Measurements from ENCODE around the gene S100B.
"Not testable (repeated sequence)": the region's sequence is repeated elsewhere in the genome, so short reads cannot be mapped to it uniquely, and the experiment has no call there.

The S100B gene

DNA sequence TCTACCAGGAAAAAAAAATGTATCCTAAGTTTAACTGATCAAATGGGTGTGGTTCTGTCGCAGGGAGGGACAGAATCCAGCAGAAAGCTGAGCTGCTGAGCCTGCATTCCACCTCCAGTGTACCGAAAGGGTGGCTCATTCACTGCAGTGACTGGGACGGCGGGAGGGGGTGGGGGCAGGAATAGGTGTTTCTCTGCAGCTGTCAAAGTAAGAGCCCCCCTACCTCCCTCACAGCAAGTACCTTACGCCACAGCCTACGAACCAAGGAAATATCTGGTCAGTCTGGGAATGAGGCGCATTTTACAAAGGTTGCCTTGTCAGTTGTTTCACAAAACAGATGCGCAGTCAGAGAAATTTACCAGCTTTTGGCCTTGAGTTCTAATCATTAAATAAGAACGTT is 1.7 kb downstream of the S100B start:
- no peaks in the 10 kb centered on the region for H3K36me3 ChIP-seq (replicated peaks)
- no peak for DNase-seq (ENCODE audit: low spot score in 2 of 2)
- in situ Hi-C loops (cut with MboI; ENCODE audit: low sequenced_read_pairs): no loop called here
- H3K27me3 ChIP-seq (ENCODE audit: low read depth): no peaks in the 10 kb centered on the region
- peaks cover 6% of the 10 kb centered on the region for H3K4me1 ChIP-seq
- no peak overlapping the region for H3K4me3 ChIP-seq
- no peaks in the 10 kb centered on the region for H3K9me3 ChIP-seq

DNA sequence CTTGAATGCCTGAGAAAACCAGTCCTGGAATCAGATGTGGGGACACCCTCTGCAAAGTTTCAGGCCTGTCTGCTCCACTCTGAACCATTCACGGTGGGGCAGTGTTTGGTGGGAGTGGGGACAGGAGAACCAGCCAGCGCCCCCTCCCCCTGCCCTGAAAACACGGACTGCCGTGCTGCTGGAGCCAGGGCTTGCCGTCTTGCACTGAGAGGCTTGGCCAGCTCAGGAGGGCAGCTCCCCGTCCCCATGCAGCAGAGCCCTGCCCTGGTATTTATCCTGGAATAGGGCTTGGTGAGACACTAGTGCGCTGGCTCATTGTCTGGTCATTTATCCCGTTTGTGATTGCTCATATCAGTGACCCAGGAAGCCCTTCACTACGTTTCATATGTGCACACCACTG is 3.9 kb downstream of the S100B start:
- peaks cover 6% of the 10 kb centered on the region for H3K4me1 ChIP-seq
- no peak overlapping the region for H3K4me3 ChIP-seq
- in situ Hi-C loops (cut with MboI; ENCODE audit: low sequenced_read_pairs): no loop called here
- no peak for DNase-seq (ENCODE audit: low spot score in 2 of 2)
- no peaks in the 10 kb centered on the region for H3K9me3 ChIP-seq
- H3K27me3 ChIP-seq (ENCODE audit: low read depth): no peaks in the 10 kb centered on the region
- no peaks in the 10 kb centered on the region for H3K36me3 ChIP-seq (replicated peaks)

DNA sequence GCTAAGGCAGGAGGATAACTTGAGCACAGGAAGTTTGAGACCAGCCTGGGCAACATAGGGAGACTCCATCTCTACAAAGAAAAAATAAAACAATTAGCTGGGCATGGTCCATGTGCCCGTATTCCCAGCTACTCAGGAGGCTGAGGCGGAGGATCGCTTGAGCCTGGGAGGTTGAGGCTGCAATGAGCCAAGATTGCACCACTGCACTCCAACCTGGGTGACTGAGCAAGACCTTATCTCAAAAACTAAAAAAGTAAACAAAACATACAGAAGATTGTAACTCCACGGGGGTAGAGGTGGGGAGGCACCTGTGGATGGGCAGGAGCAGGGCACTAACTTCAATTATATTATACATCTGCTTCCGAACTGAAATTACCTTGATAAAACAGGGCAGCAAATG is 4.6 kb downstream of the S100B start:
- no peaks in the 10 kb centered on the region for H3K36me3 ChIP-seq (replicated peaks)
- H3K9me3 ChIP-seq: no peaks in the 10 kb centered on the region
- in situ Hi-C loops (cut with MboI; ENCODE audit: low sequenced_read_pairs): no loop called here
- H3K27me3 ChIP-seq (ENCODE audit: low read depth): no peaks in the 10 kb centered on the region
- H3K4me1 ChIP-seq: peaks cover 6% of the 10 kb centered on the region
- no peak for DNase-seq (ENCODE audit: low spot score in 2 of 2)
- no peak overlapping the region for H3K4me3 ChIP-seq

DNA sequence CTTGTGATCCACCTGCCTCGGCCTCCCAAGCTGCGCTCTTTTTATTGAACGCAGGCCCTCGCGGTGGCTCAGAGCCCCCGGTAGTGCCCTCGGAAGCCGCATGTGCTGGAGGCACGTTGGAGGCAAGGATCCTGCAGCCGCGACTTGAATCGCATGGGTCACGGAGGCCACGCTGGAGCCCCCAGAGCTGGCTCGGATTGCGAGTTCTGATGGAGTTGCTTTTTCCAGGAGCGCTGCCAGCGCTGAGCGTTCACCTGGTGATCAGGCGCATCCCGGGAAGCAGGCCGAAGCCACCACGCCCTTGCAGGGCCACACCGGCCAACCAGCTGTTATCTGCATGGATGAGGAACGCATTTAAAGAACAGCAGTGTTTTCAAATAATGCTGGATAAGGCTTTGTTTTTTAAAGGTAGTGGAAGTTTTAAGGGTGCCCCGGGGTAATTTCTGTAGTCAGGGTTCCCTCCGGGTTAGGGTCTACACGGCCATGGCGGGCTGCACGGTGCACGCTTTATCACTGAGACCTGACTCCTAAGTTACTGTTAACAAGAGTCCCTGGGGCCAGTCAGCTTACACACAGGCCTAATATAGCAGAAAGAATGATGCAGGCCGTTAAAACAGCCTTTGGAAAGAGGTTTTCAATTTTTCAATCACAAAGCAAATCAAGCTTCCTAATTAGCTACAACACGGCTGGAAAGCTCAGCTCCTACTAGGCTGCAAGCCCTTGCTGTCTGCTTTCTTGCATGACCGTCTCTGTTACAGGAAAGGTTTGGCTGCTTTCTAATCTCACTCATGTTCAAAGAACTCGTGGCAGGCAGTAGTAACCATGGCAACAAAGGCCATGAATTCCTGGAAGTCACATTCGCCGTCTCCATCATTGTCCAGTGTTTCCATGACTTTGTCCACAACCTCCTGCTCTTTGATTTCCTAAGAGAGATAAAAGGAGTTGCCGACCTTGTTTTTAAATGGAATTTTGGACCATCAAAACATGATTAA is 6.0 kb downstream of the S100B start:
- in situ Hi-C loops (cut with MboI; ENCODE audit: low sequenced_read_pairs): no loop called here
- DNase-seq (ENCODE audit: low spot score in 2 of 2): peak; percentile 9 to 32
- peaks cover 6% of the 10 kb centered on the region for H3K4me1 ChIP-seq

DNA sequence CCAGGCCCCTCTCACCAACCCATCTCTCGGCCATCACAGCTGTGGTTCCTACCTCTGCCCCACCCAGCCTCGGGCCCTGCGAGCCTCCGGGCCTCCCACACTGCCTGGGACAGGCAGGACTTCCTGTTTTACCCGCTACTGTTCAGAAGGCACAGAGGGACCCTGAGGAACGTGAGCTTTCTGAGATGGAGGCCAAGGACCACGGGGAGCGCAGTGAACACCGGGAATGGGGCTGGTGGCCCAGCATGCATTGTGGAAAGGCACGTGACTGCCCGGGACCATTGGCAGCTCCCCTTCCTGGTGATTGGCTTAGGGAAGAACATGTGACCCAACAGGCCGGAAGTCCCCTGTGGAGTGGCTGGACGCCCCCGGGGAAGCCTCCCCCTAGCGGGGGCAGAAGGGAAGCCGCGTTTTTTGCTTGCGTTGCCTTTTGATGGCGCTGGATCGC is 7.0 kb downstream of the S100B start:
- H3K4me1 ChIP-seq: peaks cover 6% of the 10 kb centered on the region
- peaks cover 3% of the 10 kb centered on the region; the same call in 1 of the 2 replicates for H3K9me3 ChIP-seq
- in situ Hi-C loops (cut with MboI; ENCODE audit: low sequenced_read_pairs): no loop called here
- H3K36me3 ChIP-seq (replicated peaks): no peaks in the 10 kb centered on the region
- DNase-seq (ENCODE audit: low spot score in 2 of 2): no peak
- no peaks in the 10 kb centered on the region for H3K27me3 ChIP-seq (ENCODE audit: low read depth)
- no peak overlapping the region for H3K4me3 ChIP-seq

More for the DNA sequence above, 6.0 kb downstream of the S100B start:
- no peaks in the 10 kb centered on the region for H3K27me3 ChIP-seq (ENCODE audit: low read depth)
- H3K36me3 ChIP-seq (replicated peaks): no peaks in the 10 kb centered on the region
- H3K9me3 ChIP-seq: peaks cover 3% of the 10 kb centered on the region; the same call in 1 of the 2 replicates
- H3K4me3 ChIP-seq: no peak overlapping the region

DNA sequence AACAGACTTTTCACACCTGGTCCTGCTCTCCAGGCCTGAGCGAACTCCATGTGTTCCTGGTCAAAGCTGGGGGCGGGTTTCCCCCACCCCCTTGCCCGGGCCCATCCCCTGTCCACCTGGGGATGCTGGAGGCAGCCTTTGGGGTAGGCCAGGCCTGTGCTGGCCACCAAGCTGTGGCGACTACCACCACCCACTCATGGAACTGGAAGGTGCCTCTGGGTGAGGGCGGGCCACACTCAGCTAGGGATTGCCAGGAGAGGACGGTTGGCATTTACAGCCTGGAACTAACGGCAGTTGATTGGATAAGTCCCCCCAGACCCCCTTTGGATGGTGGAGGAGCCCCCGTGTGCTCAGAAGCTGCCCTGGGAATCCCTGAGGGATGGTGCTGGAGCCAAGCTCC is 7.9 kb downstream of the S100B start:
- Histone ChIP-seq H3K4me1 (peaks cover 3% of the 10 kb centered on the region), H3K27me3 (ENCODE audit: low read depth) (no peaks in the 10 kb centered on the region), H3K36me3 (replicated peaks) (no peaks in the 10 kb centered on the region), H3K4me3 (no peak overlapping the region), H3K9me3 (peaks cover 3% of the 10 kb centered on the region; the same call in 1 of the 2 replicates)
- in situ Hi-C loops (cut with MboI; ENCODE audit: low sequenced_read_pairs): no loop called here
- DNase-seq (ENCODE audit: low spot score in 2 of 2): no peak

DNA sequence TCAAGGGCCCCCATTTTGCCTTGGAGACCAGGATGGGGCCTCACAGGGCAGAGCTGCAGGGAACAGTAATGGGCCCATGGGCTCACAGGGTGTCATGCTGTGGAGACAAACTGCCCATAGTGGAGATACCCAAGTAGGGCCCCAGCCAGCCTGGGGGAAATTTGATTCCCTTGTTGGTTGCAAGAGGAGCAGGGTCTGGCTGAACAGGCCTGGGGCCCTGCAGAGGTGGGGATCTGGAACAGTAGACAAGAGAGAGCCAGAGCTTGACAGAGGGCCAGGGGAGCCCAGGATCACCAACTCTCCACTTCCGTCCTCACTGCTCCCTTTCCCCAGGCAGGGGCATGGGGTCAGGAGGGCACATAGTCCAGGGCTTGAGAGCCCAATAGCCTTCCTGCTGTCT is 8.7 kb downstream of the S100B start:
- peaks cover 3% of the 10 kb centered on the region for H3K4me1 ChIP-seq

DNA sequence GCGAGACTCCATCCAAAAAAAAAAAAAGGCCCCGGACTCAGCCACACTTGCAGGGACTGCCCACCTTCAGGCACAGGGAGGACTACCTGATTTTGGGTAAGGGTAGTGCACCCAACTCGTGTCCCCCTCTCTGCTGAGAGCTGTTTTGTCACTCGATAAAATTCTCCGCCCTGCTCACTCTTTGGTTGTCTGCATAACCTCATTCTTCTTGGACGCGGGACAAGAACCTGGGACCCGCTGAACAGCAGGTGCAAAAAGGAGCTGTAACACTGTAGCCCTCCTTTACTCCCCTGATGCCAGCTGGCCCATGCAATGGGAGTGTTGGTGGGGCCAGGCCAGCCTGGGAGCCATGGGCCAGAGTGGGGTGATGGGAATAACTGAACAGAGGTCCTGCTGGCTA is 10.6 kb downstream of the S100B start:
- Histone ChIP-seq H3K9me3 (peaks cover 3% of the 10 kb centered on the region; the same call in 1 of the 2 replicates), H3K4me1 (peaks cover 3% of the 10 kb centered on the region), H3K36me3 (replicated peaks) (no peaks in the 10 kb centered on the region), H3K4me3 (no peak overlapping the region), H3K27me3 (ENCODE audit: low read depth) (no peaks in the 10 kb centered on the region)
- in situ Hi-C loops (cut with MboI; ENCODE audit: low sequenced_read_pairs): no loop called here
- no peak for DNase-seq (ENCODE audit: low spot score in 2 of 2)

More for the DNA sequence above, 8.7 kb downstream of the S100B start:
- Histone ChIP-seq H3K27me3 (ENCODE audit: low read depth) (no peaks in the 10 kb centered on the region), H3K4me3 (no peak overlapping the region), H3K9me3 (peaks cover 3% of the 10 kb centered on the region; the same call in 1 of the 2 replicates), H3K36me3 (replicated peaks) (no peaks in the 10 kb centered on the region)
- in situ Hi-C loops (cut with MboI; ENCODE audit: low sequenced_read_pairs): no loop called here
- DNase-seq (ENCODE audit: low spot score in 2 of 2): no peak

DNA sequence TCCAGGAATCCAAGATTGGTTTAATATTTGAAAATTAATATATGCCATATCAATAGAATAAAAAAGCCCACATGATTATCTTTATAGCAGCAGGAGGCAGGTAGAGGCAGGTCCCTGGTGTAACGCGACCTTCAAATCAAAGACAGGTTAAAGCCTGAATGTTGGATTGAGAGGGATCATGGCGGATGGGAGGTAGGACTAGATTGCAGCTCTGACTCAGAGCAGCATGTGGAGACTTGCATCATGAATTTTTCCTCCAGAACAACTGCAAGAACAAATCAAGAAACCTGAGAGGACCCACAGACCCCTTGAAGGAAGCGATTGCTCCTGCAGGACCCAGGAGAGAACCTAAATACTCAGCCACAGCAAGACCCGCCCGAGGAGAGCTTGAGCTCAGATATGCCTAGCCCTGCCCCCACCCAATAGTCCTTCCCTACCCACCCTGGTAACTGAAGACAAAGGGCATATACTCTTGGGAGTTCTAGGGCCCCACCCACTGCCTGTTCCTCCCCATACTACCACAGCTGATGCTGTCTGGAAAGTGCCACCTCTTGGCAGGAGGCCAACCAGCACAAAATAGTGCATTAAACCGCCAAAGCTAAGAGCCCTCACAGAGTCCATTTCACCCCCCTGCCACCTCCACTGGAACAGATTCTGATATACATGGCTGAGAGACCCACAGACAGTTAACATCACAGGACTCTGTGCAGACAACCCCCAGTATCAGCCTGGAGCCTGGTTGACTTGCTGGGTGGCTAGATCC is 19.5 kb downstream of the S100B start:
- DNase-seq (ENCODE audit: low spot score in 2 of 2): peak in 1 of 2 experiments; percentile 25
- no peaks in the 10 kb centered on the region for H3K36me3 ChIP-seq (replicated peaks)
- H3K27me3 ChIP-seq (ENCODE audit: low read depth): no peaks in the 10 kb centered on the region
- H3K4me3 ChIP-seq: no peak overlapping the region
- no peaks in the 10 kb centered on the region for H3K4me1 ChIP-seq
- in situ Hi-C loops (cut with MboI; ENCODE audit: low sequenced_read_pairs): no loop called here
- H3K9me3 ChIP-seq: peaks cover 4% of the 10 kb centered on the region; the same call in 1 of the 2 replicates

DNA sequence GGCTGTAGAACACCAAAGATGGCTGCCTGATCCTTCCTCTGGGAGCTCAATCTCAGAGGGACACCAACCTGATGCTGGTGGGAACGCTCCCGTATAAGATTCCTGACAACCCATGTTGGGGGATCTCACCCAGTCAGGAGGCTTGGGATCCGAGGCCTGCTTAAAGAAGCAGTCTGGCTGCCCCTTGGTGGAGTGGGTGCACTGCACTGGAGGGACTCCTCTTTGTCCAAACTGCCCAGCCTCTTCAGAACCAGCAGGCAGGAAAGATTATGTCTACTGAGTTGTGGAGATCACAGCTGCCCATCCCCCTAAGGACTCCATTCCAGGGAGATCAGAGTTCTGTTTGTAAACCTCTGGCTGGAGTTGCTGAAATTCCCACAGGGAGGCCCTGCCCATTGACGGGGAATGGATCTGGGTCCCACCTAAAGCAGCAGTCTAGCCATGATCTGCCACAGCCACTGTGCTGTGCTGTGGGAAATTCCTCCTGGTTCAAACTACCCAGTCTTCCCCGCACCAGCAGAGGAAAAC is 23.0 kb downstream of the S100B start:
- H3K27me3 ChIP-seq (ENCODE audit: low read depth): no peaks in the 10 kb centered on the region
- in situ Hi-C loops (cut with MboI; ENCODE audit: low sequenced_read_pairs): no loop called here
- no peaks in the 10 kb centered on the region for H3K4me1 ChIP-seq
- H3K36me3 ChIP-seq (replicated peaks): no peaks in the 10 kb centered on the region
- no peak for DNase-seq (ENCODE audit: low spot score in 2 of 2)
- H3K9me3 ChIP-seq: no peaks in the 10 kb centered on the region; the same call in 1 of the 2 replicates
- H3K4me3 ChIP-seq: no peak overlapping the region

DNA sequence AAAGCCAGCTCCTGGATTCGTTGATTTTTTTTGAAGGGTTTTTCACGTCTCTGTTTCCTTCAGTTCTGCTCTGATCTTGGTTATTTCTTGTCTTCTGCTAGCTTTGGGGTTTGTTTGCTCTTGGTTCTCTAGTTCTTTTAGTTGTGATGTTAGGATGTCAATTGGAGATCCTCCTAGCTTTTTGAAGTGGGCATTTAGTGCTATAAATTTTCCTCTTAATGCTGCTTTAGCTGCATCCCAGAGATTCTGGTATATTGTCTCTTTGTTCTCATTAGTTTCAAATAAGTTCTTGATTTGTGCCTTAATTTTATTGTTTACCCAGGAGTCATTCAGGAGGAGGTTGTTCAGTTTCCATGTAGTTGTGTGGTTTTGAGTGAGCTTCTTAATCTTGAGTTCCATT is 25.5 kb downstream of the S100B start:
- H3K4me1 ChIP-seq; H3K36me3 ChIP-seq (replicated peaks); DNase-seq (ENCODE audit: low spot score in 2 of 2); H3K9me3 ChIP-seq; H3K4me3 ChIP-seq; in situ Hi-C loops (cut with MboI; ENCODE audit: low sequenced_read_pairs); H3K27me3 ChIP-seq (ENCODE audit: low read depth): not testable (repeated sequence)

DNA sequence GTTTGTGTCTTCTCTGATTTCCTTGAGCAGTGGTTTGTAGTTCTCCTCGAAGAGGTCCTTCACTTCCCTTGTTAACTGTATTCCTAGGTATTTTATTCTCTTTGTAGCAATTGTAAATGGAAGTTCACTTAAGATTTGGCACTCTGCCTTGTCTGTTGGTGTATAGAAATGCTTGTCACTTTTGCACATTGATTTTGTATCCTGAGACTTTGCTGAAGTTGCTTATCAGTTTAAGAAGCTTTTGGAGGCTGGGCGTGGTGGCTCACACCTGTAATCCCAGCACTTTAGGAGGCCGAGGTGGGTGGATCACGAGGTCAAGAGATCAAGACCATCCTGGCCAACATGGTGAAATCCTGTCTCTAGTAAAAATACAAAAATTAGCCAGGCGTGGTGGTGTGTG is 27.1 kb downstream of the S100B start:
- H3K27me3 ChIP-seq (ENCODE audit: low read depth); H3K4me3 ChIP-seq; in situ Hi-C loops (cut with MboI; ENCODE audit: low sequenced_read_pairs); H3K9me3 ChIP-seq; H3K4me1 ChIP-seq; DNase-seq (ENCODE audit: low spot score in 2 of 2); H3K36me3 ChIP-seq (replicated peaks): not testable (repeated sequence)

DNA sequence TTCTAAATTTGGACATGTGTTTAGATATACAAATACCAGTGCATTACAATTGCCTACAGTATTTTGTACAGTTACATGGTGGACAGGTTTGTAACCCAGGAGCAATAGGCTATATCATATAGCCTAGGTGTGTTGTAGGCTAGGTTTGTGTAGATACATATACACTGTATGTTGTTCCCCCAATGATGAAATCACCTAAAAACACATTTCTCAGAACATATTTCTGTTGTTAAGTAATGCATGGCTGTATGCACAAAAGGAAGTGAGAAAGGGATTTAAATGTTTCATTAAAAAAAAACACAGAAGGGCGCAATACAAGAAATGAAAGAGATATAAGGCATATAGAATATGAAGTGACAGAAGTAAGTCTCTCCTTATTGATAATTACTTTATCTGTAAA is 32.0 kb downstream of the S100B start:
- no peaks in the 10 kb centered on the region for H3K27me3 ChIP-seq (ENCODE audit: low read depth)
- no peaks in the 10 kb centered on the region for H3K9me3 ChIP-seq
- H3K36me3 ChIP-seq (replicated peaks): peaks cover 13% of the 10 kb centered on the region
- H3K4me3 ChIP-seq: no peak overlapping the region
- in situ Hi-C loops (cut with MboI; ENCODE audit: low sequenced_read_pairs): no loop called here
- DNase-seq (ENCODE audit: low spot score in 2 of 2): no peak
- no peaks in the 10 kb centered on the region for H3K4me1 ChIP-seq

DNA sequence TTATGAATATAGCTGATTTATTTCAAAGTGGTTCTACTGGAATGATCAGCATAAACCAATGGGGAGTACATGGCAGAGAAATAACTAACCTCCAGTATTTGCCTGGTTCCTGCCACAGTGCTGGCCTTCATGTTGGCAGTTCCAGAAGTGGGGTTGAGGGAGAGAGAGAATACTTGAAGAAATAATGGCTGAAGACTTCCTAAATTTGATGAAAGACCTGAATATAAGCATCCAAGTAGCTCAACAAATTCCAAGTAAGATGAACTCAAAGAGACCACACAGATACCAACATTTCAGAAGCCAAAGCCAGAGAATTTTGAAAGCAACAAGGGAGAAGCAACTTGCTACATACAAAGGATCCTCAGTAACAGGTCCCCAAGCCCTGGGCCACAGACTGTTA is 34.3 kb downstream of the S100B start:
- Histone ChIP-seq H3K27me3 (ENCODE audit: low read depth) (no peaks in the 10 kb centered on the region), H3K9me3 (no peaks in the 10 kb centered on the region), H3K36me3 (replicated peaks) (peaks cover 20% of the 10 kb centered on the region), H3K4me1 (no peaks in the 10 kb centered on the region), H3K4me3 (no peak overlapping the region)
- DNase-seq (ENCODE audit: low spot score in 2 of 2): no peak
- in situ Hi-C loops (cut with MboI; ENCODE audit: low sequenced_read_pairs): no loop called here
